ENCODE data around the gene ADGRG3.

- no peak for TF ChIP-seq EP300 (IDR thresholded peaks at IDR 0.05)
- TF ChIP-seq, protein P1, sequence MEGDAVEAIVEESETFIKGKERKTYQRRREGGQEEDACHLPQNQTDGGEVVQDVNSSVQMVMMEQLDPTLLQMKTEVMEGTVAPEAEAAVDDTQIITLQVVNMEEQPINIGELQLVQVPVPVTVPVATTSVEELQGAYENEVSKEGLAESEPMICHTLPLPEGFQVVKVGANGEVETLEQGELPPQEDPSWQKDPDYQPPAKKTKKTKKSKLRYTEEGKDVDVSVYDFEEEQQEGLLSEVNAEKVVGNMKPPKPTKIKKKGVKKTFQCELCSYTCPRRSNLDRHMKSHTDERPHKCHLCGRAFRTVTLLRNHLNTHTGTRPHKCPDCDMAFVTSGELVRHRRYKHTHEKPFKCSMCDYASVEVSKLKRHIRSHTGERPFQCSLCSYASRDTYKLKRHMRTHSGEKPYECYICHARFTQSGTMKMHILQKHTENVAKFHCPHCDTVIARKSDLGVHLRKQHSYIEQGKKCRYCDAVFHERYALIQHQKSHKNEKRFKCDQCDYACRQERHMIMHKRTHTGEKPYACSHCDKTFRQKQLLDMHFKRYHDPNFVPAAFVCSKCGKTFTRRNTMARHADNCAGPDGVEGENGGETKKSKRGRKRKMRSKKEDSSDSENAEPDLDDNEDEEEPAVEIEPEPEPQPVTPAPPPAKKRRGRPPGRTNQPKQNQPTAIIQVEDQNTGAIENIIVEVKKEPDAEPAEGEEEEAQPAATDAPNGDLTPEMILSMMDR (IDR thresholded peaks at IDR 0.05): no peak
- no peak for TF ChIP-seq POLR2A (IDR thresholded peaks at IDR 0.05)
These were observed 31.8 kb downstream of the ADGRG3 start for GRCh38 chr16:57699899-57700298.

Data from suprapubic skin (tissue), 3 donors.